Esophagus mucosa (tissue), 1 donor: ENCODE data around the gene SMC6. TPM values are rescaled to one million over a fixed set of nuclear protein-coding genes. Genes with fewer than 3 reads are reported as not detected.

Experiments used
- ATAC-seq: fragments of 200-7000 bp; cut with Tn5 transposase; one replicate; pipeline ENCODE4 v1.9.1; 2020
- total RNA-seq: library from RNA; stranded (reverse); gene quantifications from one replicate; pipeline ENCODE4 v1.2.4, GENCODE V29; 2023
- donor health status: DM: yes; HTN: yes; CAD: no.

The SMC6 gene
- 24.4 TPM for total RNA-seq

GRCh38 chr2:17753803-17754663 lies at the start of gene SMC6, which contains the start of gene GEN1:
Gene SMC6, minus strand, starts transcription at chr2:17753810. Its CDS starts 7,864 bp downstream, at chr2:17745946.
Gene GEN1, plus strand, starts transcription at chr2:17754138. Its CDS starts 5,806 bp downstream, at chr2:17759944.
- peak; percentile 91 for ATAC-seq

GRCh38 chr2:17800693-17801458 lies 47.3 kb upstream of the SMC6 start:
- ATAC-seq: no peak

DNA sequence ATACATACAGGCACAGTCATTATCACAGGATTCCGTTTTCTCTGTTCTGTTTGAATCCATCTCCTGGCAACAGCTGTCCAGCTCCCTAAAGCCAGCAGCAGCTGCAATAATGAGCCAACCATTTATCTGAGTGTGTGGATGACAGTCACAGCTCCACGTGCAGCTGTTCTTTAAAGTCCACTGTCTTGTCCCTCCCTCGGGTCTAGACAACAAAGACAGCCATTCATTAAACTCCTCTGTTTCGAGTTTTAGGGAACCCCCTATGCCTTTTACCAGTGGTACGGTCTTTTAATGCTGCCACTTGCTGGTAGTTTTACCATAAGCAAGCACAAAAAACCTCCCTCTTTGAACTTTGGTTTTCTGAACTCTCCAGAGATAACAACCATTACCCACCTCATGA lies 46.6 kb upstream of the SMC6 start:
- no peak for ATAC-seq

GRCh38 chr2:17799301-17800120 lies 45.9 kb upstream of the SMC6 start:
- ATAC-seq: no peak

DNA sequence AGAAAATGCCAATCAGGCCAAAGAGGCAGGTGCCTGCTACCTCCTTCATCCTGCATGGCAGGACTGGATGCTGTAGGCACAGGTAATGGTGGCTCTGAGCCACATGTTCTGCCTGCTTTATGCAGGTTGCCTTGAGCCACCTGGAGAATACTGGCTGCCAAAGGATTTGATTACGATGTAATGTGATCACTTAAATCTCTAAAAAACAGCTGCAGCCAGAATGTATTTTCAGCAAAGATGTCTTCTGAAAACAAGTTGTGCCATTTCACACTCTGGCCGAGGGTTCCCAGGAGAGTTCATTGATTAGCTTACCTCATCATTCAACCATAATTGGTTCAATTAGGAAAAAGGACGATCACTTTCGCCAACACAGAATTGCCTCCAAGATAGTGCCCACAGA lies 44.7 kb upstream of the SMC6 start:
- ATAC-seq: no peak

- peak; percentile 88 for ATAC-seq
These were observed 41.7 kb upstream of the SMC6 start for GRCh38 chr2:17795309-17795708.

DNA sequence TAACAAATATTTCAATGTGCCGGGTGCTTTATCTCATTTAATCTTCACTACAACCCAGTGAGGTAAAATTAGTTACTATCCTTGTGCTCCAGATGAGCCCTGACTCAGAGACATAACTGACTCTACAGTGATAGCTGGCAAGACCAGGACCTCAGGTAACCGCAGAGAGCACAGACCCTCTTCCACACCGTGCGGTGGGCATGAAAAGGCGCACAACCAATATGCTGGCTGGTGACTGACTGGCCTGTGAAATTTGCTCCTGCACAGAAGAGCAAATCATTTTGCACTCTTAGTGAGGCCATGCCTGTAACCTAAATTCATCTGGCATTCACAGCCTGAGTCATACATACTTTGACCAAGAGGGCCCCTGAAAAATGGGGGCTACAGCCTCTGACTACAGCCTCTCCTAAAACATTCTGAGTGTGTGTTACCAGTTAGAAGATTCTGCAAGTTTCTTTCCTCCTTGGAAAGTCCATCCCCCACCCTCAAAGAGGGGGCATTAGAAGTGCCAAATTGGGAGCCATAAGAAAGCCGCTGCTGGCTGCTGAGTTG lies 40.3 kb upstream of the SMC6 start:
- no peak for ATAC-seq

DNA sequence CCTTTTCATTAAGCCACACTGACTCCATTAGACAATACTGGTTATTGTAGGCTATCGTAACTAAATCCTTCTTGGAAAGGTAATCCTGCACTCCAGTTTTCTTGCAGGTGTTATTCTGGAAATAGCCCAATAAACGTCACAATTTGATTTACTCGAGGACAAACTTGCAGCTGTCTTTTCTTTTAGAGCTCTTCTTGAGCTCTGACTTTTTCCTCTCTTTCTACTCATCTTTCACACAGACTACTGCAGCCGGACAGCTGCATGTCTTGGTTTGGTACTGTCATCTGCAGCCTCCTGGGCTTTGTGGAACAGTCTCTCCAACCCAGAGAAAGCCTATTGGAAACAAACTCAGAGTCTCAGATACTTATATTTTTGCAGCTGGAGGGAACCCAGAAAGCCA lies 39.7 kb upstream of the SMC6 start:
- ATAC-seq: no peak

DNA sequence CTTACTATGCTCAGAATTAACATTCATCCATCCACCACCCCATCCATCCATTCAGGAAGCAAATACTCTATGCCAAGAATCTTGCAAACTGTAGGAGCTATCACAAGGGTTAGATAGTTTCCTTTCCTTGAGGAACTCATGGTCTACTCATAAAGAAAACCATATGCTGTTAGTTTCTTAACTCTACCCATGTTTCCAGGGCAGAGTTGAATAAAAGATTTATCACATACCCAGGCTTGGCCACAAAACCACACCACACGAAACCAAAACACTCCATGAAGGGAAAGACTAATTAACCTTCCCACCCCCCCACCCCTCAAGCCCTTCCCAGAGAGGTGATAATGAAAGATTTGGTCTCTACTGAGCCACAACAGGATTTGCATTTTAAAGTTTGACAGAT lies 38.9 kb upstream of the SMC6 start:
- no peak for ATAC-seq

- no peak for ATAC-seq
These were observed 38.2 kb upstream of the SMC6 start for GRCh38 chr2:17791817-17792130.

GRCh38 chr2:17791121-17791816 lies 37.7 kb upstream of the SMC6 start:
- no peak for ATAC-seq

GRCh38 chr2:17790536-17790935 lies 36.9 kb upstream of the SMC6 start:
- no peak for ATAC-seq

DNA sequence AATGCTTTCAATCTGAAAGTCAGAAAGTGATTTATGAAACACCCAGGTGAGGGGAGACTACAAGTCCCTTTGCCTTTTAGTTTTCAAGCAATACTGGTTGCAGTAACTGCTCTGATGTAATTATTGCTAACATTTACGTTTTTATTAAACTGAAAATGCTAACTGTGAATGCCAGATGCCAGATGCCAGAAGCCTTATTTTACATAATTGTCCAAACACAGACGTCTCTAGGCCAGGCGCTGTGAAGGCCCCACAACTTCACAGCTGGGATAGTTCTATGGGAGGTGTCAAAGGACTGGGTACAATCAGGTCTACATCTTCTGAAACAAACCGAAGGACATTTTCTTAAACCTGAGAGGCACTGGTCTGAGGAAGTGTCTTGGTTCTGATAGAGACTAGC lies 35.2 kb upstream of the SMC6 start:
- ATAC-seq: no peak

- ATAC-seq: peak; percentile 70
These were observed 33.1 kb upstream of the SMC6 start for GRCh38 chr2:17786727-17787126.

DNA sequence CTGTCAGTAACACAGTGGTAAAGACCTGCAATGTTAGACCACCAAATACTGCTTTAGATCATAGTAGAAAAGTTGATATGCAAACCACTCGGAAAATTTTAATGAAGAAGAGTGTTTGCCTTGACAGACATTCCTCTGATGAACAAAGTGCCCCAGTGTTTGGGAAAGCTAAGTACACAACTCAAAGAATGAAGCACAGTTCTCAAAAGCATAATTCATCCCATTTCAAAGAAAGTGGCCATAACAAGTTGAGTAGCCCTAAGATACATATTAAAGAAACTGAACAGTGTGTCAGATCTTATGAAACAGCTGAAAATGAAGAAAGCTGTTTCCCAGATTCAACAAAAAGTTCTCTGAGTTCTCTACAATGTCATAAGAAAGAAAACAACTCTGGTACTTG lies 27.9 kb upstream of the SMC6 start:
- no peak for ATAC-seq

DNA sequence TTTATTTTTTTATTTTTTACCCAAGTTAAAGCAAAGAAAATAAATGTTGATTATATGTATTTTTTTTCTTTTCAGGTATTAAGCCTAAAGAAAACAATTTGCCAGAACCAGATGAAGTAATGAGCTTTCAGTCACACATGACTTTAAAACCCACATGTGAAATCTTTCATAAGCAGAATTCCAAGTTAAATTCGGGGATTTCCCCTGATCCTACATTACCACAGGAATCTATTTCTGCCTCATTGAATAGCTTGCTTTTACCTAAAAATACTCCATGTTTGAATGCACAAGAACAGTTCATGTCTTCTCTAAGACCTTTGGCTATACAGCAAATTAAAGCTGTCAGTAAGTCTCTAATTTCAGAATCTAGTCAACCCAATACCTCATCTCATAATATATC lies 26.9 kb upstream of the SMC6 start:
- no peak for ATAC-seq

GRCh38 chr2:17772532-17772931 lies 18.9 kb upstream of the SMC6 start:
- ATAC-seq: no peak

- no peak for ATAC-seq
These were observed 18.3 kb upstream of the SMC6 start for GRCh38 chr2:17771956-17772355.

- ATAC-seq: no peak
These were observed 15.3 kb upstream of the SMC6 start for GRCh38 chr2:17768894-17769293.

GRCh38 chr2:17765398-17765797 lies 11.8 kb upstream of the SMC6 start:
- no peak for ATAC-seq

GRCh38 chr2:17763641-17764333 lies 10.2 kb upstream of the SMC6 start:
- no peak for ATAC-seq

DNA sequence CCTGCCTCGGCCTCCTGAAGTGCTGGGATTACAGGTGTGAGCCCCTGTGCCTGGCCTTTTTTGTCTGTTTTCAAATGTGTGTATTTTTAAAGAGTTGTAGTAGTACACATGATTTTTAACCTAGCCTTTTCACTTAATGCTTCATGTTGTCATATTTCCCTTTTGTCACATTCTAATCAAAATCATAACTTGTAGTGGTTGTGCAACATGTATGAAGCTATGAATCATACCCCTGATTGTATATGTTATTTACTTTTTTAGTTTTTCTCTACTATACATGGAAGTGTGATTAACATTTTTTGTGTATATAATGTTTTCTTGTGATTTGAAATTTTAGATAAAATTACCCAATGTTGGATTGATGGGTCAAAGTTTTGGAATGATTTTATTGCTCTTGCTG lies 8.8 kb upstream of the SMC6 start:
- ATAC-seq: no peak
